GM10266 (cell line): ENCODE results near the gene OVOL1.

ENCODE experiments used
- DNase-seq: peaks from one replicate; pipeline ENCODE4 v3.0.0; 2012; ENCODE audit errors: extremely low spot score
- CTCF ChIP-seq: IDR thresholded peaks from 2 replicates; pipeline ENCODE4 v1.5.1; 2012; ENCODE audit warnings: mild to moderate bottlenecking, low read depth; ENCODE audit not compliant: control insufficient read depth, insufficient read depth; ENCODE audit errors: missing control alignments

OVOL1 gene

GRCh38 chr11:65843811-65844210, 56.9 kb downstream of the OVOL1 start:
- no peak for DNase-seq
- no peak for TF ChIP-seq CTCF

- DNase-seq: no peak
- TF ChIP-seq CTCF: no peak
Measured at GRCh38 chr11:65844231-65844872, 57.5 kb downstream of the OVOL1 start.
